Body of pancreas (tissue), 4 donors: Measurements from ENCODE around the gene PHPT1.

ENCODE experiments used
- POLR2A ChIP-seq, 3 donors: fragments of 450-650 bp; IDR thresholded peaks; one replicate each; pipeline ENCODE4 v1.6.1; 2016; ENCODE audit warnings: antibody characterized with exemption in 3 of 3, mild to moderate bottlenecking in 2 of 3
- TF ChIP-seq, protein P1 (sequence below), 7 experiments: fragments of 450-650 bp in 4 of 7; fragments of 200-600 bp in 3 of 7; sonication (generic) in 3 of 7; IDR thresholded peaks; one replicate each; pipeline ENCODE4 v1.5.1; 2016 to 2019; ENCODE audit warnings: antibody characterized with exemption in 7 of 7

DNA sequence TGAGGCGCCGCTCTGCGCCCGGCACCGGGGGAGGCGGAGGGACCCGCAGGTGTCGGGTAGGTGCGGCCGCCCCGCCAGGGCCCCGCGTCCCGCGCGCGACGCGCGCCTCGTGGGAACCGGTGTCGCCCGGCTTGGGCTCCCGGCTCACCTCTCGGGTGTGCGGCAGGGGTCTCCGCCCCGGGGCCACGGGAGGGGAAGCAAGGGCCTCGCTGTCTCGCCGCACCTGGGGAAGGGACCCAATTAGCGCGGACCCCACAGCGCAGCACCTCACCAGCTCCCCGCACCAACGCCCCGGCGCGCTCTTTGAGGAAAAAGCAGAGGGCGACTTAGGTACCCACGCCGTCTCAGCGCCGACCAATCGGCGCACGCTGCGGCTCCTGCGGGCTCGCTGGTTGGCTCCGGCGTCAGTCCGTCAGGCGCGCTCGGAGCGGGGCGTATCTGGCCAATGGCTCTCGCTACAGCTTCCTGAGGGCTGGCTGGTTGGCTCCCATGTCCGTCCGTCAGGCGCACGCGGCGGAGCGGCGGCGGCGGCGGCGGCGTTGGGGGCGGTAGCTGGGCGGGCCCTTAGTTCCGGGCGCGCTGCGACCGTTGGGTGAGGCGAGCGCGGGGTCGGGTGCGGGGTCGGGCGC lies 36.9 kb downstream of the PHPT1 start, which contains the start of gene TRAF2:
- peak in 2 of 3 donors; percentile 56 to 57 for TF ChIP-seq POLR2A (IDR thresholded peaks at IDR 0.05)
- TF ChIP-seq, protein P1, sequence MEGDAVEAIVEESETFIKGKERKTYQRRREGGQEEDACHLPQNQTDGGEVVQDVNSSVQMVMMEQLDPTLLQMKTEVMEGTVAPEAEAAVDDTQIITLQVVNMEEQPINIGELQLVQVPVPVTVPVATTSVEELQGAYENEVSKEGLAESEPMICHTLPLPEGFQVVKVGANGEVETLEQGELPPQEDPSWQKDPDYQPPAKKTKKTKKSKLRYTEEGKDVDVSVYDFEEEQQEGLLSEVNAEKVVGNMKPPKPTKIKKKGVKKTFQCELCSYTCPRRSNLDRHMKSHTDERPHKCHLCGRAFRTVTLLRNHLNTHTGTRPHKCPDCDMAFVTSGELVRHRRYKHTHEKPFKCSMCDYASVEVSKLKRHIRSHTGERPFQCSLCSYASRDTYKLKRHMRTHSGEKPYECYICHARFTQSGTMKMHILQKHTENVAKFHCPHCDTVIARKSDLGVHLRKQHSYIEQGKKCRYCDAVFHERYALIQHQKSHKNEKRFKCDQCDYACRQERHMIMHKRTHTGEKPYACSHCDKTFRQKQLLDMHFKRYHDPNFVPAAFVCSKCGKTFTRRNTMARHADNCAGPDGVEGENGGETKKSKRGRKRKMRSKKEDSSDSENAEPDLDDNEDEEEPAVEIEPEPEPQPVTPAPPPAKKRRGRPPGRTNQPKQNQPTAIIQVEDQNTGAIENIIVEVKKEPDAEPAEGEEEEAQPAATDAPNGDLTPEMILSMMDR (IDR thresholded peaks at IDR 0.05), result peak in 1 of 7 experiments; percentile 12
